ENCODE data around the gene HHEX.

DNA sequence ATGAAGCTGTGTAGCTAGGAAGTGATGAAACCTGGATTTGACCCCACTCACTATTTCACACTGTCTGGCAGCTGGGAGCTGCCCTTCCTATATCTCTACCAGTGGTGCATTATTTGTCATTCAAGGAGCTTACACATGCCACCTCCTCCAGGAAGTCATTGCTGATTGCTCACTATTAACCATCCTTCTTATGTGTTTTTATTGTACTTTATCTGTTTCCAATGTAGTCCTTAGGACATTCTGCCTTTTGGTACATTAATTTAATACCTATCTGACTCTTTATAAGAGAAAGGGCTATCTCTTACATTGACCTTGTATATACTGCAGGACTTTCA, 31.0 kb downstream of the HHEX start:
- TF ChIP-seq POLR2A (IDR thresholded peaks at IDR 0.05; ENCODE audit: low read depth, low read length) (no peak), POLR2AphosphoS5 (IDR thresholded peaks at IDR 0.05; ENCODE audit: low read depth, low read length) (no peak)
